H9 (cell line): ENCODE results near the gene IFI44L. TPM values are rescaled to one million over a fixed set of nuclear protein-coding genes. Genes with fewer than 3 reads are reported as not detected.

Source experiments
- DNase-seq: peaks from one replicate; pipeline ENCODE4 v3.0.0-alpha.2; 2017
- H2AFZ ChIP-seq: one replicate; pipeline ENCODE4 v1.6.1; 2013; ENCODE audit warnings: mild to moderate bottlenecking, low read length, control low read depth, moderate library complexity
- H2AK5ac ChIP-seq: 2 replicates; pipeline ENCODE4 v1.6.1; 2013; ENCODE audit warnings: low read length, control low read depth, mixed read lengths; ENCODE audit not compliant: insufficient read length
- H2BK120ac ChIP-seq: one replicate; pipeline ENCODE4 v1.6.1; 2013; ENCODE audit warnings: low read depth, mild to moderate bottlenecking, low read length, control low read depth, inconsistent platforms; ENCODE audit not compliant: poor library complexity, severe bottlenecking
- H2BK12ac ChIP-seq: 2 replicates; pipeline ENCODE4 v1.6.1; 2013; ENCODE audit warnings: low read length, control low read depth, mixed read lengths, low read depth; ENCODE audit not compliant: insufficient read length
- H2BK15ac ChIP-seq: 2 replicates; pipeline ENCODE4 v1.6.1; 2013; ENCODE audit warnings: low read depth, low read length, control low read depth
- H2BK20ac ChIP-seq: one replicate; pipeline ENCODE4 v1.6.1; 2013; ENCODE audit warnings: low read depth, mild to moderate bottlenecking, low read length, control low read depth, inconsistent platforms; ENCODE audit not compliant: poor library complexity, severe bottlenecking
- H2BK5ac ChIP-seq: 2 replicates; pipeline ENCODE4 v1.6.1; 2013; ENCODE audit warnings: low read length, control low read depth, mixed read lengths; ENCODE audit not compliant: insufficient read length
- H3K14ac ChIP-seq: 2 replicates; pipeline ENCODE4 v1.6.1; 2013; ENCODE audit warnings: low read length, control low read depth; ENCODE audit not compliant: insufficient read depth
- H3K18ac ChIP-seq: 2 replicates; pipeline ENCODE4 v1.6.1; 2013; ENCODE audit warnings: low read depth, mild to moderate bottlenecking, mixed read lengths, low read length, control low read depth; ENCODE audit not compliant: insufficient read length
- H3K23ac ChIP-seq: 2 replicates; pipeline ENCODE4 v1.6.1; 2013; ENCODE audit warnings: low read length, control low read depth, mixed read lengths, low read depth; ENCODE audit not compliant: insufficient read length
- H3K23me2 ChIP-seq: 2 replicates; pipeline ENCODE4 v1.6.1; 2013; ENCODE audit warnings: low read depth, mild to moderate bottlenecking, mixed read lengths, low read length, control low read depth; ENCODE audit not compliant: insufficient read length, poor library complexity, severe bottlenecking
- H3K27ac ChIP-seq: 2 replicates; pipeline ENCODE4 v1.5.1; 2013; ENCODE audit warnings: low read length, control low read depth, mixed read lengths, low read depth; ENCODE audit not compliant: insufficient read length
- H3K27me3 ChIP-seq: 2 replicates; pipeline ENCODE4 v1.6.1; 2013; ENCODE audit warnings: low read length, control low read depth, inconsistent platforms; ENCODE audit not compliant: insufficient read depth
- H3K4ac ChIP-seq: 2 replicates; pipeline ENCODE4 v1.6.1; 2013; ENCODE audit warnings: low read depth, mild to moderate bottlenecking, control low read depth, inconsistent platforms, low read length, moderate library complexity
- H3K4me1 ChIP-seq: 2 replicates; pipeline ENCODE4 v1.6.1; 2013; ENCODE audit warnings: low read length, control low read depth, inconsistent platforms; ENCODE audit not compliant: insufficient read depth
- H3K4me2 ChIP-seq: 2 replicates; pipeline ENCODE4 v1.6.1; 2013; ENCODE audit warnings: low read length, control low read depth, mixed read lengths; ENCODE audit not compliant: insufficient read length, insufficient read depth
- H3K56ac ChIP-seq: 2 replicates; pipeline ENCODE4 v1.6.1; 2013; ENCODE audit warnings: low read depth, mild to moderate bottlenecking, mixed read lengths, low read length, control low read depth; ENCODE audit not compliant: insufficient read length
- H3K79me1 ChIP-seq: 2 replicates; pipeline ENCODE4 v1.6.1; 2013; ENCODE audit warnings: low read depth, mild to moderate bottlenecking, moderate library complexity, low read length, control low read depth, inconsistent platforms; ENCODE audit not compliant: insufficient read depth, poor library complexity, severe bottlenecking
- H3K79me2 ChIP-seq: 2 replicates; pipeline ENCODE4 v1.6.1; 2013; ENCODE audit warnings: low read length, control low read depth, inconsistent platforms; ENCODE audit not compliant: insufficient read depth
- H3K9ac ChIP-seq: 2 replicates; pipeline ENCODE4 v1.6.1; 2013; ENCODE audit warnings: low read length, control low read depth, mixed read lengths; ENCODE audit not compliant: insufficient read length; ENCODE audit errors: extremely low read depth
- H3K9me3 ChIP-seq: one replicate; pipeline ENCODE4 v1.6.1; 2013; ENCODE audit warnings: low read depth, low read length, inconsistent platforms; ENCODE audit not compliant: control insufficient read depth
- H3T11ph ChIP-seq: one replicate; pipeline ENCODE4 v1.6.1; 2013; ENCODE audit warnings: mild to moderate bottlenecking, low read length, control low read depth, inconsistent platforms
- H4K20me1 ChIP-seq: one replicate; pipeline ENCODE4 v1.6.1; 2013; ENCODE audit not compliant: control insufficient read depth, insufficient read length, insufficient read depth
- H4K5ac ChIP-seq: 2 replicates; pipeline ENCODE4 v1.6.1; 2013; ENCODE audit warnings: low read depth, mild to moderate bottlenecking, mixed read lengths, low read length, control low read depth; ENCODE audit not compliant: insufficient read length
- H4K8ac ChIP-seq: replicated peaks from 2 replicates; pipeline ENCODE4 v1.6.1; 2013; ENCODE audit warnings: low read length, control low read depth, mixed read lengths, low read depth; ENCODE audit not compliant: insufficient read length
- H4K91ac ChIP-seq: 2 replicates; pipeline ENCODE4 v1.6.1; 2013; ENCODE audit warnings: low read depth, mild to moderate bottlenecking, moderate library complexity, mixed read lengths, low read length, control low read depth; ENCODE audit not compliant: insufficient read length
- H3K27ac Mint-ChIP-seq, 3 experiments: 2 replicates in 2 of 3; 3 replicates in 1 of 3; pipeline ENCODE4 v1.8.0; 2020 to 2021; ENCODE audit warnings: mixed read lengths in 3 of 3, mild to moderate bottlenecking in 1 of 3, moderate library complexity in 1 of 3
- H3K27me3 Mint-ChIP-seq: 2 replicates; pipeline ENCODE4 v1.8.0; 2021; ENCODE audit warnings: low read depth, mild to moderate bottlenecking, moderate library complexity, mixed read lengths
- H3K36me3 Mint-ChIP-seq, 3 experiments: 2 replicates in 2 of 3; 3 replicates in 1 of 3; pipeline ENCODE4 v1.8.0; 2020 to 2021; ENCODE audit warnings: low read depth in 3 of 3, mixed read lengths in 3 of 3; ENCODE audit not compliant: insufficient read depth in 1 of 3
- H3K4me1 Mint-ChIP-seq, 2 experiments: 2 replicates each; pipeline ENCODE4 v1.8.0; 2020; ENCODE audit warnings: mixed read lengths in 2 of 2
- H3K4me3 Mint-ChIP-seq, 2 experiments: 2 replicates in 1 of 2; 3 replicates in 1 of 2; pipeline ENCODE4 v1.8.0; 2020 to 2021; ENCODE audit warnings: mild to moderate bottlenecking in 2 of 2, mixed read lengths in 2 of 2, moderate library complexity in 1 of 2
- H3K9me3 Mint-ChIP-seq, 2 experiments: 2 replicates in 1 of 2; 3 replicates in 1 of 2; pipeline ENCODE4 v1.8.0; 2020; ENCODE audit warnings: mild to moderate bottlenecking in 2 of 2, mixed read lengths in 2 of 2, moderate library complexity in 1 of 2
- WGBS: extraction: QIAGEN DNeasy Blood & Tissue Kit; methylation state at CpG from one replicate; pipeline ENCODE4 v1.1.7; 2013; ENCODE audit warnings: missing lambda C conversion rate, low lambda C conversion rate, mixed read lengths; ENCODE audit not compliant: insufficient read length; ENCODE audit errors: extremely low coverage; 5-methylcytosine and 5-hydroxymethylcytosine counted together
- total RNA-seq: library from RNA; stranded (reverse); gene quantifications from 2 replicates; pipeline ENCODE4 v1.2.1, GENCODE V29; 2021
- TF ChIP-seq, protein P1 (sequence below): fragments of 200-600 bp; sonication (generic); conservative IDR thresholded peaks from 3 replicates; pipeline ENCODE4 v1.8.0; 2021; ENCODE audit warnings: antibody characterized with exemption, mild to moderate bottlenecking

IFI44L gene
- total RNA-seq, 1 experiment from 2014 or later = not detected

DNA sequence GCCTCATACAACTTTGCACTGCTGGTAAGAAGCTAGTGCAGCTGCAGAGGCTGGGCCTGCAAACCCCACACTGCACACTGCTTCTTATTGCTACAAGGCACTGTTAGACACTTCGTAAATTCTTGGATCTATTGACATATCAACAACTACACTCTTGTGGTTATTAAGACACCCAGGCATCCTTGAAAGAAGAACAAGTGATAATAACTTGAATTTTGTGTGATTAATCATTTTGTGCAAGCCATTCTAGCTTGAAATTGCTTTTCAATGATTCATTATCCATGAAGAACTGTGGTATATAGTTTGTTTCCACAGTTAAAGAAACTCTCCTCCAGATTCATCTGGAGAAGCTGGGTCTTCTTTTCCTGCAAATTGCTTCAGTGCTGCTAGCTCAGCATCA is 33.7 kb upstream of the IFI44L start:
- no peak overlapping the region for H3K14ac ChIP-seq
- H3K4me1 ChIP-seq = no peaks in the 10 kb centered on the region
- DNase-seq = no peak
- no peak overlapping the region for H2BK20ac ChIP-seq
- no peak overlapping the region for H2BK120ac ChIP-seq
- TF ChIP-seq, protein P1, sequence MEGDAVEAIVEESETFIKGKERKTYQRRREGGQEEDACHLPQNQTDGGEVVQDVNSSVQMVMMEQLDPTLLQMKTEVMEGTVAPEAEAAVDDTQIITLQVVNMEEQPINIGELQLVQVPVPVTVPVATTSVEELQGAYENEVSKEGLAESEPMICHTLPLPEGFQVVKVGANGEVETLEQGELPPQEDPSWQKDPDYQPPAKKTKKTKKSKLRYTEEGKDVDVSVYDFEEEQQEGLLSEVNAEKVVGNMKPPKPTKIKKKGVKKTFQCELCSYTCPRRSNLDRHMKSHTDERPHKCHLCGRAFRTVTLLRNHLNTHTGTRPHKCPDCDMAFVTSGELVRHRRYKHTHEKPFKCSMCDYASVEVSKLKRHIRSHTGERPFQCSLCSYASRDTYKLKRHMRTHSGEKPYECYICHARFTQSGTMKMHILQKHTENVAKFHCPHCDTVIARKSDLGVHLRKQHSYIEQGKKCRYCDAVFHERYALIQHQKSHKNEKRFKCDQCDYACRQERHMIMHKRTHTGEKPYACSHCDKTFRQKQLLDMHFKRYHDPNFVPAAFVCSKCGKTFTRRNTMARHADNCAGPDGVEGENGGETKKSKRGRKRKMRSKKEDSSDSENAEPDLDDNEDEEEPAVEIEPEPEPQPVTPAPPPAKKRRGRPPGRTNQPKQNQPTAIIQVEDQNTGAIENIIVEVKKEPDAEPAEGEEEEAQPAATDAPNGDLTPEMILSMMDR = no peak
- no peaks in the 10 kb centered on the region for H3K79me2 ChIP-seq
- no peak overlapping the region for H4K5ac ChIP-seq
- no peak overlapping the region for H3K56ac ChIP-seq
- H3K27me3 Mint-ChIP-seq = peaks cover 2% of the 10 kb centered on the region; the same call in 1 of the 2 replicates
- no peak overlapping the region for H3K27ac ChIP-seq
- no peaks in the 10 kb centered on the region for H3K79me1 ChIP-seq
- no peak overlapping the region for H3K4me2 ChIP-seq
- H3K23me2 ChIP-seq = no peaks in the 10 kb centered on the region
- no peak overlapping the region for H3K4me3 Mint-ChIP-seq
- H2BK12ac ChIP-seq = no peak overlapping the region
- H3K9me3 ChIP-seq = no peaks in the 10 kb centered on the region
- no peak overlapping the region for H3K27ac Mint-ChIP-seq
- H3K9ac ChIP-seq = no peak overlapping the region
- no peaks in the 10 kb centered on the region for H4K20me1 ChIP-seq
- no peak overlapping the region for H2BK15ac ChIP-seq
- no peak overlapping the region for H3T11ph ChIP-seq
- H3K4ac ChIP-seq = no peak overlapping the region
- H3K4me1 Mint-ChIP-seq = no peaks in the 10 kb centered on the region
- no CpG with 5 or more reads among the region's 1 CpG for WGBS
- no peak overlapping the region for H2AK5ac ChIP-seq
- H3K18ac ChIP-seq = no peak overlapping the region
- H3K36me3 Mint-ChIP-seq = no peaks in the 10 kb centered on the region
- no peak overlapping the region for H2BK5ac ChIP-seq
- no peak overlapping the region for H3K23ac ChIP-seq
- no peak overlapping the region for H2AFZ ChIP-seq
- H3K27me3 ChIP-seq = no peaks in the 10 kb centered on the region
- H4K91ac ChIP-seq = no peak overlapping the region
- no peak overlapping the region for H4K8ac ChIP-seq
- no peaks in the 10 kb centered on the region for H3K9me3 Mint-ChIP-seq
